Measurements from ENCODE around the gene EDC4.

- TF ChIP-seq CTCF (IDR thresholded peaks at IDR 0.05; ENCODE audit: poor library complexity) (no peak), EZH2 (IDR thresholded peaks at IDR 0.05; ENCODE audit: borderline replicate concordance) (no peak), EZH2phosphoT487 (IDR thresholded peaks at IDR 0.05; ENCODE audit: low read depth, severe bottlenecking, unreplicated experiment) (no peak)
Observed at GRCh38 chr16:67910158-67910557, 37.3 kb downstream of the EDC4 start.

Measured in hepatocyte (in vitro differentiated cells).